Bronchus fibroblast of lung (primary cell): Measurements from ENCODE around the gene TEDC2. TPM values are rescaled to one million over a fixed set of nuclear protein-coding genes. Genes with fewer than 3 reads are reported as not detected.

Experiments
- total RNA-seq: library from RNA; depleted of rRNA; stranded (reverse); fragments of >200 nt; gene quantifications from 2 replicates; pipeline ENCODE4 v1.2.3, GENCODE V29; 2015

TEDC2 gene, protein sequence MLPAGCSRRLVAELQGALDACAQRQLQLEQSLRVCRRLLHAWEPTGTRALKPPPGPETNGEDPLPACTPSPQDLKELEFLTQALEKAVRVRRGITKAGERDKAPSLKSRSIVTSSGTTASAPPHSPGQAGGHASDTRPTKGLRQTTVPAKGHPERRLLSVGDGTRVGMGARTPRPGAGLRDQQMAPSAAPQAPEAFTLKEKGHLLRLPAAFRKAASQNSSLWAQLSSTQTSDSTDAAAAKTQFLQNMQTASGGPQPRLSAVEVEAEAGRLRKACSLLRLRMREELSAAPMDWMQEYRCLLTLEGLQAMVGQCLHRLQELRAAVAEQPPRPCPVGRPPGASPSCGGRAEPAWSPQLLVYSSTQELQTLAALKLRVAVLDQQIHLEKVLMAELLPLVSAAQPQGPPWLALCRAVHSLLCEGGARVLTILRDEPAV
- total RNA-seq = 23.8 and 25.9 TPM in 2 replicates

DNA sequence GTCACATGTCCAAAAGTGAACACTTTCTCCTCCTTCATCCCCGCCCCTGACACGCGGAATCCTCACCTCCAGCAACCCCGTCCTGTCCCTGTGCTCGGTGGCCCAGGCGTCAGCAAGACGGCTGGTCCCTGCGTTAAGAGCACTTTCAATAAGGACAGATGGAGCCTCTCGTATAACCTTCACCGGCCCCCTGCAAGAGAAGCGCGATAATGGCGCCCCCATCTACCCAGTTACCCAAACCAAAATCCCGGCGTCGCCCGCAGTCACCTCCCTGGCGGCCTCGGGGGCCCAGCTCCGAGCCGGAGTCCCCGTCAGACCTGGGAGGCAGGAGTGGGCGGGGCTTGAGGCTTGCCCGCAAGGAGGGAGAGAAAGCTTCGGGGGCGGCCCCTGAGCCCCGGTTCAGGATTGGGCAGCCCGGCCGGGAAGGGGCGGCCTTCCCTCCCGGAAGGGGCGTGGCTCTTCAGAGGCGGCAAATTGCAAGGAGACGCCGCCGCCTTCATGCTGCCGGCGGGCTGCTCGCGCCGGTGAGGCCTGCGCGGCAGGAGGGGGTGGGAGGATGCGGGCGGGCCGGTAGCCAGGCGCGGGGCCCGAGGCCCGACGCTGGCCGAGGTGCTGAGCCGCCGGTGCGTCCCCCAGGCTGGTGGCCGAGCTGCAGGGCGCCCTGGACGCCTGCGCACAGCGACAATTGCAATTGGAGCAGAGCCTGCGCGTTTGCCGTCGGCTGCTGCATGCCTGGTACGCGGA, at the start of gene TEDC2:
TSS of gene TEDC2 (plus strand) at position 463 of the 744 bp plus-strand sequence. CDS start at position 499, 36 bp downstream.

DNA sequence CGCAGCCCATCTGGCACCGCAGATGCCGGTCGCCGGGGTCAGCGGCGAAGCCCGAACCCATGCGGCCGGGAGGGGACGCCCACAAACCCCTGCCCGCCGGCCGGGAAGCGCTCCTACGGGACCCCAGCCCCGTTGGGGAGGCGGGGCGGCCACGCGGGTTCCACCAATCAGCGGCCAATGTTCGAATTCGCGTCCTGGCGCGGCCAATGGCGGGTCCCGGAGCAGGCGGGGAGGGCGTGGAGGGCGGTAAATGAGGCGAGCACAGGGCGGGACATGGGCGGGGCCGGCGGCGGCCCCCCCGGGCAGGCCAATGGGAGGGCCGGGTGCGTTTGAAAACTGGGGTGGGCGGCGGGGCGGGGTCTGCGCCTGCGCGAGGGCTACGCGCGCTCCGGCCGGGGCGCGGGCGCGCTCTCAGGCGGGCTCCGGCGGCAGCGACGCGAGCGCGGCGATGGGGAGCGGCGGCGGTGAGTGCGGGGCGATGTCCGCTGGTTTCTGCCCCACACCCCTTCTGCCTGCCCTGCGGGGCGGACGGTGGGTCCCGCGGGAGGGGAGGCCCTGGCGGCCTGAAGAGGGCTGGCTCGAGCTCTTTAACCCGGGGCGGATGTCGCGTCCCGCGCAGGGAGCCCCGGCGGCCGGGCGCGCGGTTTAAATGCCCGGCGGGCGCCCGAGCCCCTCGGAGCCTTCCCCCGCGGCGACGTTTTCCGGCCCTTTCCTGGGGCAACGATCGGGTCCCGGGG, 30.7 kb upstream of the TEDC2 start, which contains the start of gene CCNF:
TSS of gene CCNF (plus strand) at position 414 of the 737 bp plus-strand sequence. CDS start at position 449, 35 bp downstream.

DNA sequence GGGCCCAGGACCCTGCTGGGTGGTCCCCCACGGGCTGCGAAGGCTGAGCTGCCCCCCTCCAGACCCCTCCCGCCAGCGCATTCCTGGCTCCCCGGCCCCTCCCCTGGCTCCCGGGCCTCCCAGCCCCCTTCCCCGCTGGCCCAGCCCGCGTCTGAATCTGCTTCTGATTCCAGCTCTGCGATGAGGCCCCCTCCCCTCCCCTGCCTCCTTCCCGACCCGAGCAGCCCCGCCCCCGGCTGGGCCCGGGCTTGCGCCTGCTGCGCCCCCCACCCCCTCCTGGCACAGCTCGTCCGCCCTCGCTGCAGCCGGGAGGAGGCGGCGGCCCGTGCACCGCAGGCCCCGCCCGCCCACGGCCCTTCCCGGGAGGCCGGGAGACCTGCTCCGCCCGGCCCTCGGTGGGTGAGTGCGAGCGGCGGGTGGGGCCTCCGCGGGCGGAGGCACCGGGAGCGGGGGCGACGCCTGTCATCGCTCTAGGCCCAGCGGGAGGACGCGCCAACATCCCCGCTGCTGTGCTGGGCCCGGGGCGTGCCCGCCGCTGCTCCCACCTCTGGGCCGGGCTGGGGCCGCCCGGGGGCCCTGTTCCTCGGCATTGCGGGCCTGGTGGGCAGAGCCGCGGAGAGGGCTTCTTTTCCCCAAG, 11.2 kb downstream of the TEDC2 start, which contains the start of gene NTN3:
TSS of gene NTN3 (plus strand) at position 282 of the 637 bp plus-strand sequence. CDS start 405 bp downstream, outside the sequence.

DNA sequence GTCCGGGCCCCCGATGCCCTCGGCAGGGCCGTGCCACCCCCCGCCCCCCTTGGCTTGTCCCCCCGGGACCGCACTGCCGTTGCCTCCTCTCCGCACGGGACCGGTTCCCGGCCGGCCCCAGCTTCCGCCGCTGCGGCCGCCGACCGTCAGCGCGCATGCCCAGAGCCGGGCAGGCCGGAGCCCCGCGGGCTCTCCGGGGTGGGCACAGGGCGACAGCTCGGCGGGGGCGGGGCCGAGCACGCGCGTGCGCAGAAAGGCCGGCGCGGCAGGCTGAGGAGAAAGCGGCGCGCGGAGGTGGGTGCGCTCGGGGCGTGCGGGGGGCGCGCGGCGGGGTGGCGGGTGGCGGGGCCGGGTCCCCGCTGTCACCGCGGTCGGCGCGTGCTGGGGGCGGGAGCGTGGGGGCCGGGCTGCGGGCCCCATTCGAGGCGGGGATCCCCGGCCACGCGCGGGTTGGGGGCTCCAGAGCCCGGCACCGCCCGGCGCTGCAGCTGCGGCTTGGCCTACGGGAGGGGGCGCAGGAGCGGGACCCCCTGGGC, 15.0 kb downstream of the TEDC2 start, which contains the start of gene TBC1D24:
TSS of gene TBC1D24 (plus strand) at position 251 of the 536 bp plus-strand sequence. CDS start 21,022 bp downstream, outside the sequence.

DNA sequence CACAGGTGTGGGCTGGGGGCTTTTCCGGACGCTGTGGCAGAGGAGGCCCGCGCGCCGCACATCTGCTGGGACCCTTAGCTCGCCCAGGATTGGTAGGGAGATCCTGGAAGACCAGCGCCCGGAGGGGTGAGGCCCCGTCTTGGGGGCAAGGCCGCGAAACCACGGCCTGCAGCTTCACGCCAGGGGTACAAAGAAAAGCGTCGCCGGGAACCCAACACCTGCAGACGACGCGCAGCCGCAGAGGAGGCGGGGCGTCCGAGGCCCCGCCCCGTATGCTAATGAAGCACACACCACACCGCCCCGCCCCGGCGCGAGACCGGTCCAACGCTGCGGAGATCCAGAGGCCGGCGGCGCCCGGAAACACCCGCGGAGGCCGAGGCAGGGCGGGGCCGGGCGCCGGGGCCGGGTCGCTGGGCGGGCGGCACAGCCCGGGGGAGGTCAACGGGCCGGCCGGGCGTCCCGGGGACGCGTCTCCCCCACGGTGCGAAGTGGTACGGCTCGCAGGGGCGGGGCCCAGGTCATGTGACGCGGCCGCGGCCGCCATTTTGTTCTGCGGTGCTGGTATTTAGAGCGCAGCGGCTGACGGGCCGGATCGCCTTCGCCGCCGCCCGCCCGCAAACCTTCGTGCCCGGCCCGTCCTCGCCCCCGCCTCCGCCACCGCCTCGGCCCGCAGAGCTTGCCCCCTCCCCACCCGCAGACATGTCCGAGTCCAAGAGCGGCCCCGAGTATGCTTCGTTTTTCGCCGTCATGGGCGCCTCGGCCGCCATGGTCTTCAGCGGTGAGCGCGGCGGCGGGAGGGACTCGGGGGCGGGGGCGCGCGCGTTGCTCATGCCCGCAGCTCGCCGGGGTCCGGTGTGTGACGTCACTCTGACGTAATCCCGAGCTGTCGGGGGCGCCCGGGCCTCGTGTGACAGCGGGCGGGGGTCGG, 53.8 kb downstream of the TEDC2 start, which contains the start of gene ATP6V0C:
TSS of gene ATP6V0C (plus strand) at position 548 of the 928 bp plus-strand sequence. CDS start at position 700, 152 bp downstream.

Other genes with a start within 250 kb of the TEDC2 start
- 1.3 and 2.7 TPM in 2 replicates for gene BRICD5, start 249.2 kb upstream of the TEDC2 start, total RNA-seq
- gene PGP, start 245.3 kb upstream of the TEDC2 start, total RNA-seq = 24.5 and 27.1 TPM in 2 replicates
- 22.9 and 25.2 TPM in 2 replicates for gene E4F1, start 236.5 kb upstream of the TEDC2 start, total RNA-seq
- 0.15 and 1.0 TPM in 2 replicates for gene DNASE1L2, start 223.7 kb upstream of the TEDC2 start, total RNA-seq
- gene ECI1, start 208.5 kb upstream of the TEDC2 start, total RNA-seq = 54.3 and 66.3 TPM in 2 replicates
- gene RNPS1, start 192.0 kb upstream of the TEDC2 start, total RNA-seq = 218 and 221 TPM in 2 replicates
- 0.15 and 0.34 TPM in 2 replicates for gene ABCA3, start 119.4 kb upstream of the TEDC2 start, total RNA-seq
- gene CCNF, start 30.7 kb upstream of the TEDC2 start, total RNA-seq = 39.3 and 42.1 TPM in 2 replicates
- 0.15 and 0.34 TPM in 2 replicates for gene NTN3, start 11.2 kb downstream of the TEDC2 start, total RNA-seq
- gene TBC1D24, start 15.0 kb downstream of the TEDC2 start, total RNA-seq = 6.8 and 9.9 TPM in 2 replicates
- gene ATP6V0C, start 53.8 kb downstream of the TEDC2 start, total RNA-seq = 44.6 and 45.0 TPM in 2 replicates
- 23.9 and 26.2 TPM in 2 replicates for gene AMDHD2, start 60.3 kb downstream of the TEDC2 start, total RNA-seq
- gene CEMP1, start 71.3 kb downstream of the TEDC2 start, total RNA-seq = not detected in 2 replicates
- 13.1 and 13.6 TPM in 2 replicates for gene PDPK1, start 77.9 kb downstream of the TEDC2 start, total RNA-seq
- 27.6 and 34.2 TPM in 2 replicates for gene KCTD5, start 222.4 kb downstream of the TEDC2 start, total RNA-seq